DND-41 (cell line): ENCODE results near the gene ATF6.

ENCODE experiments used
- ATAC-seq: fragments of 200-7000 bp; cut with Tn5 transposase; 3 replicates; pipeline ENCODE4 v1.9.1; 2021; ENCODE audit warnings: low read depth; ENCODE audit not compliant: insufficient read depth
- DNase-seq: peaks from one replicate; pipeline ENCODE4 v3.0.0-alpha.2; 2020
- H2AFZ ChIP-seq: 2 replicates; pipeline ENCODE4 v1.6.0; 2012; ENCODE audit warnings: low read depth, low read length
- H3K27ac ChIP-seq: 2 replicates; pipeline ENCODE4 v1.5.1; 2012; ENCODE audit warnings: low read length, inconsistent platforms
- H3K27me3 ChIP-seq: fragments of 200-600 bp; sonication (generic); 2 replicates; pipeline ENCODE4 v1.6.0; 2012; ENCODE audit warnings: low read length, mild to moderate bottlenecking, inconsistent platforms; ENCODE audit not compliant: insufficient read depth, poor library complexity
- H3K36me3 ChIP-seq: 2 replicates; pipeline ENCODE4 v1.5.1; 2012; ENCODE audit warnings: low read length, inconsistent platforms; ENCODE audit not compliant: insufficient read depth
- H3K4me1 ChIP-seq: 2 replicates; pipeline ENCODE4 v1.5.1; 2012; ENCODE audit warnings: mild to moderate bottlenecking, low read length; ENCODE audit not compliant: insufficient read depth
- H3K4me2 ChIP-seq: 2 replicates; pipeline ENCODE4 v1.6.0; 2012; ENCODE audit warnings: mild to moderate bottlenecking, moderate library complexity, low read length, inconsistent platforms; ENCODE audit not compliant: insufficient read depth
- H3K4me3 ChIP-seq, 2 experiments: fragments of 200-600 bp in 1 of 2; shearing (Covaris generic) in 1 of 2; 2 replicates each; pipeline ENCODE4 v1.5.1; 2012 to 2016; ENCODE audit warnings: inconsistent platforms in 2 of 2, low read length in 2 of 2, mild to moderate bottlenecking in 2 of 2, low read depth in 1 of 2, moderate library complexity in 1 of 2
- H3K79me2 ChIP-seq: 2 replicates; pipeline ENCODE4 v1.6.0; 2012; ENCODE audit warnings: low read length, inconsistent platforms; ENCODE audit not compliant: insufficient read depth
- H3K9ac ChIP-seq: 2 replicates; pipeline ENCODE4 v1.6.0; 2012; ENCODE audit warnings: low read depth, mild to moderate bottlenecking, inconsistent platforms, low read length, moderate library complexity
- H3K9me3 ChIP-seq: 2 replicates; pipeline ENCODE4 v1.5.1; 2012; ENCODE audit warnings: low read length, moderate library complexity, mild to moderate bottlenecking, inconsistent platforms; ENCODE audit not compliant: insufficient read depth, severe bottlenecking
- H4K20me1 ChIP-seq: 2 replicates; pipeline ENCODE4 v1.6.0; 2012; ENCODE audit warnings: low read length; ENCODE audit not compliant: insufficient read depth
- CTCF ChIP-seq: IDR thresholded peaks from 2 replicates; pipeline ENCODE4 v1.5.1; 2012; ENCODE audit warnings: borderline replicate concordance, low read length, moderate library complexity, mild to moderate bottlenecking; ENCODE audit not compliant: poor library complexity, severe bottlenecking; ENCODE audit errors: extremely low read depth
- EZH2 ChIP-seq: IDR thresholded peaks from 3 replicates; pipeline ENCODE4 v1.6.1; 2012; ENCODE audit warnings: borderline replicate concordance, low read depth, mild to moderate bottlenecking, moderate library complexity, low read length, inconsistent platforms; ENCODE audit not compliant: severe bottlenecking

ATF6 gene

GRCh38 chr1:161816201-161816600 is 50.1 kb downstream of the ATF6 start:
- no peak for ATAC-seq
- Histone ChIP-seq H4K20me1 (no peaks in the 10 kb centered on the region), H3K4me3 (no peak overlapping the region), H3K9me3 (no peaks in the 10 kb centered on the region), H3K4me1 (no peaks in the 10 kb centered on the region), H3K27ac (no peak overlapping the region), H3K27me3 (no peaks in the 10 kb centered on the region), H3K4me2 (no peak overlapping the region), H3K9ac (no peak overlapping the region), H2AFZ (no peak overlapping the region), H3K36me3 (peaks cover 34% of the 10 kb centered on the region), H3K79me2 (no peaks in the 10 kb centered on the region)
- no peak for DNase-seq
- TF ChIP-seq EZH2 = no peak
- no peak for TF ChIP-seq CTCF

- Histone ChIP-seq H3K4me3 (no peak overlapping the region), H2AFZ (no peak overlapping the region), H3K9me3 (no peaks in the 10 kb centered on the region), H3K4me2 (no peak overlapping the region), H3K79me2 (no peaks in the 10 kb centered on the region), H3K27me3 (no peaks in the 10 kb centered on the region), H3K36me3 (peaks cover 39% of the 10 kb centered on the region), H3K9ac (no peak overlapping the region), H3K4me1 (no peaks in the 10 kb centered on the region), H3K27ac (no peak overlapping the region), H4K20me1 (no peaks in the 10 kb centered on the region)
- DNase-seq = no peak
- ATAC-seq = no peak
- TF ChIP-seq CTCF (no peak), EZH2 (no peak)
Measured at GRCh38 chr1:161817176-161817730, 51.1 kb downstream of the ATF6 start.

GRCh38 chr1:161820914-161821313 is 54.8 kb downstream of the ATF6 start:
- no peak overlapping the region for H3K4me2 ChIP-seq
- H3K4me3 ChIP-seq = no peak overlapping the region
- no peak for ATAC-seq
- H3K9ac ChIP-seq = no peak overlapping the region
- TF ChIP-seq EZH2 (no peak), CTCF (no peak)
- DNase-seq = no peak
- no peaks in the 10 kb centered on the region for H4K20me1 ChIP-seq
- H3K4me1 ChIP-seq = no peaks in the 10 kb centered on the region
- no peak overlapping the region for H3K27ac ChIP-seq
- no peaks in the 10 kb centered on the region for H3K79me2 ChIP-seq
- no peaks in the 10 kb centered on the region for H3K9me3 ChIP-seq
- H3K36me3 ChIP-seq = peaks cover 32% of the 10 kb centered on the region
- no peaks in the 10 kb centered on the region for H3K27me3 ChIP-seq
- H2AFZ ChIP-seq = no peak overlapping the region

- H3K4me3 ChIP-seq = no peak overlapping the region
- no peaks in the 10 kb centered on the region for H4K20me1 ChIP-seq
- no peak overlapping the region for H3K9ac ChIP-seq
- no peak overlapping the region for H3K4me2 ChIP-seq
- no peaks in the 10 kb centered on the region for H3K27me3 ChIP-seq
- H3K79me2 ChIP-seq = no peaks in the 10 kb centered on the region
- H3K4me1 ChIP-seq = no peaks in the 10 kb centered on the region
- ATAC-seq = no peak
- H3K36me3 ChIP-seq = peaks cover 38% of the 10 kb centered on the region
- TF ChIP-seq CTCF = no peak
- TF ChIP-seq EZH2 = no peak
- H2AFZ ChIP-seq = no peak overlapping the region
- no peak for DNase-seq
- H3K9me3 ChIP-seq = no peaks in the 10 kb centered on the region
- H3K27ac ChIP-seq = no peak overlapping the region
Measured at GRCh38 chr1:161824618-161825017, 58.5 kb downstream of the ATF6 start.
